Uterus (tissue), 4 donors: ENCODE measurements around the gene CD7. TPM values are rescaled to one million over a fixed set of nuclear protein-coding genes. Genes with fewer than 3 reads are reported as not detected.

Source experiments
- DNase-seq, 2 donors: peaks; one replicate each; pipeline ENCODE4 v3.0.0-alpha.2; 2019 to 2020
- H3K27ac ChIP-seq, 2 donors: fragments of 200-600 bp; sonication (generic); 1 replicate in 1 of 2; 2 replicates in 1 of 2; pipeline ENCODE4 v1.5.1; 2016 to 2018
- H3K27me3 ChIP-seq, 2 donors: fragments of 200-600 bp; sonication (generic); one replicate each; pipeline ENCODE4 v1.5.1; 2018 to 2019; ENCODE audit warnings: control low read depth in 1 of 2
- H3K36me3 ChIP-seq, 2 donors: fragments of 200-600 bp; sonication (generic); one replicate each; pipeline ENCODE4 v1.5.1; 2019; ENCODE audit warnings: control low read depth in 1 of 2
- H3K4me1 ChIP-seq, 2 donors: fragments of 200-600 bp; sonication (generic); one replicate each; pipeline ENCODE4 v1.5.1; 2018 to 2019; ENCODE audit warnings: control low read depth in 1 of 2
- H3K4me3 ChIP-seq, 2 donors: fragments of 200-600 bp; sonication (generic); 1 replicate in 1 of 2; 2 replicates in 1 of 2; pipeline ENCODE4 v1.5.1; 2018 to 2019; ENCODE audit warnings: mild to moderate bottlenecking in 1 of 2
- H3K9me3 ChIP-seq, 2 donors: fragments of 200-600 bp; sonication (generic); one replicate each; pipeline ENCODE4 v1.5.1; 2019; ENCODE audit warnings: control low read depth in 1 of 2
- POLR2A ChIP-seq, 2 donors: fragments of 450-650 bp; IDR thresholded peaks; one replicate each; pipeline ENCODE4 v1.6.1; 2016; ENCODE audit warnings: antibody characterized with exemption in 2 of 2, mild to moderate bottlenecking in 1 of 2, moderate library complexity in 1 of 2
- intact Hi-C: fragments of 100-400 bp; cut with DNase I; formaldehyde crosslinking; loops from one replicate; pipeline ENCODE4 v1.15.1; 2023; ENCODE audit warnings: low total_unique reads
- total RNA-seq, 4 donors: library from RNA; depleted of rRNA in 3 of 4; stranded (reverse); fragments of >200 nt in 3 of 4; gene quantifications; one replicate each; pipeline versions ENCODE4 v1.1.0 to v1.2.4, GENCODE V29; 2014 to 2023
- TF ChIP-seq, protein P1 (sequence below), 4 experiments: fragments of 200-600 bp in 2 of 4; fragments of 450-650 bp in 2 of 4; sonication (generic) in 2 of 4; IDR thresholded peaks; one replicate each; pipeline ENCODE4 v1.5.1; 2016 to 2019; ENCODE audit warnings: antibody characterized with exemption in 4 of 4, mild to moderate bottlenecking in 2 of 4, moderate library complexity in 1 of 4
- donor health status: DM: yes; HTN: yes; CAD: no.

Gene CD7
- total RNA-seq, 4 donors from 2014 or later: 2.1 to 4.1 TPM; not detected in 2

DNA sequence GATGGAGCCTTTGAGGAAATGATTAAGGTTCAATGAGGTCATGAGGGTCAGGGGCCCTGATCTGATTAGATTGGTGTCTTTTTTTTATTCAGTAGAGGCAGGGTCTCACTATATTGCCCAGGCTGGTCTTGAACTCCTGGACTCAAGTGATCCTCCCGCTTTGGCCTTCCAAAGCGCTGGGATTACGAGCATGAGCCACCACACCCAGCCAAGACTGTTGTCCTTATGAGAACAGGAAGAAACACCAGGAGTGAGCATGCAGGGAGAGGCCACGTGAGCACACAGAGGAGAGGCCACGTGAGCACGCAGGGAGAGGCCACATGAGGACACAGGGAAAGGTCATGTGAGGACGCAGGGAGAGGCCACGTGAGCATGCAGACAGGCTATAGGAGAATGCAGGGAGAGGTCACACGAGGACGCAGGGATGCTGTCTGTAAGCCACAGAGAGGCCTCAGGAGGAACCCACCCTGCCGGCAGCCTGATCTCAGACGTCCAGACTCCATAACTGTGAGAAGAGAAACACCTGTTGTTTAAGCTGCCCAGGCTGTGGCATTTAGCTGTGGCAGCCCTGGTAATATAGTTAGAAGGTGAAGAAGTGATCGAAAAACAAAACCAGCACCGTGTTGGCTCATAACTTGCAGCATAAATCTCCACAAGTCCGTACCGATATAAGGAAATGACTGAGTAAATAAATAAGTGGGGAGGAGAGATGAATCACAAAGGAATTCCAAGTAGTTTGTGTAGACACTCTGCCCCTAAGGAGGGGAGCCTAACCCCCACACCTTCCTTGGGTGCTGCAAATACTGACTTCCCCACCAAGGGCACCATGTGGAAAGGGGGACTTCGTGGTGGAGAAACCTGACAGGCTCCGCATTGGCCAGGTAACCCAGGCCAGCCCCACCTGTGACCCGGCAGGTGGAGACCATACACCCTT lies 29.3 kb downstream of the CD7 start:
- no peaks in the 10 kb centered on the region for H3K9me3 ChIP-seq
- intact Hi-C loops: no loop called here
- TF ChIP-seq POLR2A (IDR thresholded peaks at IDR 0.05): no peak
- TF ChIP-seq, protein P1, sequence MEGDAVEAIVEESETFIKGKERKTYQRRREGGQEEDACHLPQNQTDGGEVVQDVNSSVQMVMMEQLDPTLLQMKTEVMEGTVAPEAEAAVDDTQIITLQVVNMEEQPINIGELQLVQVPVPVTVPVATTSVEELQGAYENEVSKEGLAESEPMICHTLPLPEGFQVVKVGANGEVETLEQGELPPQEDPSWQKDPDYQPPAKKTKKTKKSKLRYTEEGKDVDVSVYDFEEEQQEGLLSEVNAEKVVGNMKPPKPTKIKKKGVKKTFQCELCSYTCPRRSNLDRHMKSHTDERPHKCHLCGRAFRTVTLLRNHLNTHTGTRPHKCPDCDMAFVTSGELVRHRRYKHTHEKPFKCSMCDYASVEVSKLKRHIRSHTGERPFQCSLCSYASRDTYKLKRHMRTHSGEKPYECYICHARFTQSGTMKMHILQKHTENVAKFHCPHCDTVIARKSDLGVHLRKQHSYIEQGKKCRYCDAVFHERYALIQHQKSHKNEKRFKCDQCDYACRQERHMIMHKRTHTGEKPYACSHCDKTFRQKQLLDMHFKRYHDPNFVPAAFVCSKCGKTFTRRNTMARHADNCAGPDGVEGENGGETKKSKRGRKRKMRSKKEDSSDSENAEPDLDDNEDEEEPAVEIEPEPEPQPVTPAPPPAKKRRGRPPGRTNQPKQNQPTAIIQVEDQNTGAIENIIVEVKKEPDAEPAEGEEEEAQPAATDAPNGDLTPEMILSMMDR (IDR thresholded peaks at IDR 0.05): no peak
- H3K4me1 ChIP-seq: no peaks in the 10 kb centered on the region
- no peaks in the 10 kb centered on the region for H3K27me3 ChIP-seq
- H3K36me3 ChIP-seq: no peaks in the 10 kb centered on the region
- peak overlapping the region; percentile 60 to 76 for H3K27ac ChIP-seq
- DNase-seq: peak; percentile 74 to 79
- no peak overlapping the region for H3K4me3 ChIP-seq

DNA sequence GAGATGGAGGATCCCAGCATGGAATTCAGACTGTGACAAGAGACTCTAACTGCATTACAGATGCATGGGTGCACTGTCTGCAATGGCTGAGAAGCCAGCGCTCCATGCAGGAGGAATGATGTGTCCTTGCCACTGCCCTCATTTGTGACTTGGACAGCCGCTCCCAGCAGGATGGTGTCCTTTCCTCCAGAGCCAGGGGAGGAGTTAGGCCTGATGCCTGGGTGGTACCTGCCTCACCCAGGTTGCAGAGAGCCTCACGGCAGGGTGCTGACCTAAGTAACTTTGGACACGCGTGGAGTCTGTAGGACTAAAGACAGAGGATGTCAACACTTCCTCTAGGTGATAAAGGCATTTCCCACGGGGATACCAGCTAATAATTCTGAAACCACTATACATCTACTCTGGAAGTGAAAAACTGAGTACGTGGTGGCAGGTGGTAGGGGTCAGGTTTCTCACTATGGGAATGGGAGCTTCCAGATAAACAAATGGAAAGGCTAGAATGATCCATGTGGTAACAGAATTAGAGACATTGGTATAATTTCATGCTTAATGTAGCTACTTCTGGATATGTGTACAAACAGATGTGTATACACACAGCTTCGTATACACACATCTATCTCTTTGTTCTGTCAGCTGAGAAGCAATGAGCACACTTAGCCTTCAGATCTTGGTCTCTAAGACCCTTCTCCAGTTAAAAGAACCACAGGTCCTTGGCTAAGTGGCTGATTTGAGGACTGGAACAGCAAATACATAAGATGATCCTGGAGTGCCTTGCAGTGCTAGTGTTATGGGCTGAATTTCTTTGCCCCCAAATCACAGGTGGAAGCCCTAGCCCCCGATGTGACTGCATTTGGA lies 30.2 kb downstream of the CD7 start:
- no peak for TF ChIP-seq POLR2A (IDR thresholded peaks at IDR 0.05)
- TF ChIP-seq, protein P1 (IDR thresholded peaks at IDR 0.05): no peak
- no peaks in the 10 kb centered on the region for H3K4me1 ChIP-seq
- no peak overlapping the region for H3K4me3 ChIP-seq
- H3K9me3 ChIP-seq: no peaks in the 10 kb centered on the region
- peak overlapping the region; percentile 60 to 76 for H3K27ac ChIP-seq
- H3K36me3 ChIP-seq: no peaks in the 10 kb centered on the region
- no peaks in the 10 kb centered on the region for H3K27me3 ChIP-seq
- intact Hi-C loops: no loop called here
- DNase-seq: no peak

DNA sequence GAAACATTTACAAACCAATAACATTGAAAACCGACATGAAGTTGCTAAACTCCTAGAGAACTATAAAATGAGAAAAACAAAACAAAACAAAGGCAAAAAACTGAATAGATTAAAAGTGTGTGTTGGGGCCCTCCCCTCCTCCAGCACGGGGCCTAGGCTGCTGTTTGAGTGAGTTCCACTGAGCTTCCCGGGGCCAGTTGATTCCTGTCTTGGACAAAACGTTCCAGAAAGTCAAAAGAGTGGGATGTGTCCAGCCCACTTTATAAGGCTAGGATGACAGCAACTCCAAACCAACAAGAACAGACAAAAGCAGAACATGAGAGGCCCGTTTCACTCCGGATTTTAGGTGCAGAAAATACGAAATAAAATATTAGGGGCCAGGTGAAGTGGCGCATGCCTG lies 32.3 kb downstream of the CD7 start:
- H3K4me1 ChIP-seq: no peaks in the 10 kb centered on the region
- no peak for TF ChIP-seq POLR2A (IDR thresholded peaks at IDR 0.05)
- TF ChIP-seq, protein P1 (IDR thresholded peaks at IDR 0.05): no peak
- no peaks in the 10 kb centered on the region for H3K36me3 ChIP-seq
- no peaks in the 10 kb centered on the region for H3K9me3 ChIP-seq
- H3K27ac ChIP-seq: peak overlapping the region; percentile 43 to 84
- DNase-seq: no peak
- no peak overlapping the region for H3K4me3 ChIP-seq
- no peaks in the 10 kb centered on the region for H3K27me3 ChIP-seq
- intact Hi-C loops: no loop called here

DNA sequence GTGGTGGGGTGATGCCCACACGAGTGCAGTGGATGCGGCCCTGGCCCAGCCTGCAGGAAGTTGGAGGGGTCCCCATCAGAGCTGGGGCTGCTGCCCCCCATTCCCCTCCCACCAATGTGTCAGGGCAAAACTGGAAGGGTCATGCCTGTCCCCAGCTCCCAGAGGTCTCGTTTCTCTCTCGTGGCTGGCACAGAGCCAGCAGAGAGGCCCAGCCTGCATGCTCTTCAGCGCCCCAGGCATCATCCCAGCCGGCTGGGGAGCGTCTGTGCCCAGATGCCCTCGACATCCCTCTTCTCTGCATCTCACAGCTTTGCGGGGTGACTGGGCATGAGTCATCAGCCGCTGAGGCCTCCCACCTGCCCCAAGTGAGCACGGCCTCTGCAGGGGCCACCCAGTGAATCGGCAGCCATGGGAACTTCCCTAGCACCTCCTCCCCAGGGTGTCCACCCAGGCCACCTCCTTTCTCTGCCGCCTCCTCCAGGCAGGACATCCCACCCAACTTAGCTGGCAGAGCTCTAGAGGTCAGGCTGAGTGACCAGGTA lies 34.1 kb downstream of the CD7 start:
- no peaks in the 10 kb centered on the region for H3K4me1 ChIP-seq
- no peaks in the 10 kb centered on the region for H3K27me3 ChIP-seq
- no peaks in the 10 kb centered on the region for H3K9me3 ChIP-seq
- TF ChIP-seq, protein P1 (IDR thresholded peaks at IDR 0.05): no peak
- TF ChIP-seq POLR2A (IDR thresholded peaks at IDR 0.05): no peak
- H3K4me3 ChIP-seq: no peak overlapping the region
- H3K36me3 ChIP-seq: no peaks in the 10 kb centered on the region
- peak in 1 of 2 donors; percentile 50 for DNase-seq
- intact Hi-C loops: no loop called here
- H3K27ac ChIP-seq: no peak overlapping the region
